ENCODE measurements around the gene ATP5F1E.

Gene ATP5F1E

DNA sequence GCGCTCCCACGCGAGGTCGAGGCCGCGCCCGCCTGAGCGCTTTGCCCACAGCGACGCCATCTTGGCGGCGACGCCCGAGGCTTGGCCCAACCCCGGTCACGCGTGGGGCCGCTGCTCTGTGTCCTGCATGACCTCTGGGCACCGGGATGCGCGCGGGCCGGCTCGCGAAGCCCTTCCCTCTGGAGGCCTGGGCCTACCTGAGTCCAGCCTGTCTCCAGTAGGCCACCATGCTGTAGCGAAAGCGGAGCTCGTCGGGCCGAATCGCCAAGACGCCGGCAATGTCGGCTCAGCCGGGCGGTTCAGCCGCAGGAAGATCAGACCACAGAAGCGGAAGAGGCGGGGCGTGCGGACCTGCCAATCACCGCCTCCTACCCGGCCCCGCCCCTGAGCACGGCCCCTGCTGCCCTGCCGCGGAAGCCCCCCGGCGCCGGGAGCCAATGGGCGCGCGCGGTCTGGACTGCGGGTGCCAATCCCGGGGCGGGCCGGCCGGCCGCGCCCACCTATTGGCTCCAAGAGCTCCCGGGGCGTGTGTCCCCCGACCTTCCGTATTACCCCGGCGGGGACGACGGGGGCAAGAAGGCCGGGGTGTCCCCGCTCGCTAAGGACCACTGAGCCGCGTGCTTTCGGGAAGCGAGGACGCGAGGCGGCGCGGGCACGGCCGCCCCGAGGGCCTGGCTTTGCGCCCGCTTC lies at the start of gene ATP5F1E:
Gene ATP5F1E (minus strand): TSS at position 313 of the 690 bp plus-strand sequence. CDS start 84 bp downstream, at position 229.
- peak within 1 kb of the TSS; percentile 61 for H3K4me3 ChIP-seq (ENCODE audit: low read depth, low read length)
- in situ Hi-C loops (cut with HindIII; ENCODE audit: low sequenced_read_pairs), result no loop called here

DNA sequence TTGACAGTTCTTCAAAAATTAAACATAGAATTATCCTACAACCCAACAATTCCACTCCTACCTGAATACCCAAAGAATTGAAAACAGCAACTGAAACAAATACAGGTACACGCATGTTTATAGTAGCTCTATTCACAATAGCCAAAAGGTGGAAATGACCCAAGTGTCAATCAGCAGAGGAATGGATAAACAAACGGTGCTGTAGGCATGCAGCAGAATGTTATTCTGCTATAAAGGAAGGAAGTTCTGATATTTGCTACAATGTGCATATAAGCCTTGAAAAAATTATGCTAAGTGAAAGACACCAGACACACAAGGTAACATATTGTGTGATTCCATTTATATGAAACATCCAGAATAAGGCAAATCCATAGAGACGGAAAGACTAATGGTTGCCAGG lies 48.9 kb upstream of the ATP5F1E start:
- H3K4me3 ChIP-seq (ENCODE audit: low read depth, low read length), result no peak overlapping the region
- in situ Hi-C loops (cut with HindIII; ENCODE audit: low sequenced_read_pairs), result no loop called here
- TF ChIP-seq, protein P1, sequence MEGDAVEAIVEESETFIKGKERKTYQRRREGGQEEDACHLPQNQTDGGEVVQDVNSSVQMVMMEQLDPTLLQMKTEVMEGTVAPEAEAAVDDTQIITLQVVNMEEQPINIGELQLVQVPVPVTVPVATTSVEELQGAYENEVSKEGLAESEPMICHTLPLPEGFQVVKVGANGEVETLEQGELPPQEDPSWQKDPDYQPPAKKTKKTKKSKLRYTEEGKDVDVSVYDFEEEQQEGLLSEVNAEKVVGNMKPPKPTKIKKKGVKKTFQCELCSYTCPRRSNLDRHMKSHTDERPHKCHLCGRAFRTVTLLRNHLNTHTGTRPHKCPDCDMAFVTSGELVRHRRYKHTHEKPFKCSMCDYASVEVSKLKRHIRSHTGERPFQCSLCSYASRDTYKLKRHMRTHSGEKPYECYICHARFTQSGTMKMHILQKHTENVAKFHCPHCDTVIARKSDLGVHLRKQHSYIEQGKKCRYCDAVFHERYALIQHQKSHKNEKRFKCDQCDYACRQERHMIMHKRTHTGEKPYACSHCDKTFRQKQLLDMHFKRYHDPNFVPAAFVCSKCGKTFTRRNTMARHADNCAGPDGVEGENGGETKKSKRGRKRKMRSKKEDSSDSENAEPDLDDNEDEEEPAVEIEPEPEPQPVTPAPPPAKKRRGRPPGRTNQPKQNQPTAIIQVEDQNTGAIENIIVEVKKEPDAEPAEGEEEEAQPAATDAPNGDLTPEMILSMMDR (IDR thresholded peaks at IDR 0.05; ENCODE audit: low read depth, low read length), result no peak
- DNase-seq (ENCODE audit: low read depth, low spot score), result no peak

More for the DNA sequence above, at the start of gene ATP5F1E:
- TF ChIP-seq, protein P1 (IDR thresholded peaks at IDR 0.05; ENCODE audit: low read depth, low read length), result no peak
- DNase-seq (ENCODE audit: low read depth, low spot score), result peak; percentile 96

DNA sequence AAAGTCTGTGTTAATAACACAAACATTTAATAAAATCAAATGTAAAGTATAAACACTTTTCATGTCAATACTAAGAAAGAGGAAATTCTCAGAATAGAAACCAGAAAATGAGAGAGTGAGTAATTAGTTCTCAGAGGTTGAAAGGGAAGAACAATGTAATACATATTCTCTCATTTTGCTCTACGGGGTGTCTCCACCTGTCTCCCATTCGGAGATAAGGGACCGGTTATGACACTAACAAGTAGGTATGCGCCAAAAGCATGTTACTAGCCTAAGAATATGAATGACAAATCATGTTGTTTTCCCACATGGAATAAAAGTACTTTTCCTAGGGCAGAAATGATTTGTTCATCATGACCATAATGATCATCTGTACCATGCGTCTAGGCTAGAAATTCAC lies 46.1 kb upstream of the ATP5F1E start:
- TF ChIP-seq, protein P1 (IDR thresholded peaks at IDR 0.05; ENCODE audit: low read depth, low read length), result no peak
- no peak for DNase-seq (ENCODE audit: low read depth, low spot score)
- in situ Hi-C loops (cut with HindIII; ENCODE audit: low sequenced_read_pairs), result no loop called here
- H3K4me3 ChIP-seq (ENCODE audit: low read depth, low read length), result no peak overlapping the region

DNA sequence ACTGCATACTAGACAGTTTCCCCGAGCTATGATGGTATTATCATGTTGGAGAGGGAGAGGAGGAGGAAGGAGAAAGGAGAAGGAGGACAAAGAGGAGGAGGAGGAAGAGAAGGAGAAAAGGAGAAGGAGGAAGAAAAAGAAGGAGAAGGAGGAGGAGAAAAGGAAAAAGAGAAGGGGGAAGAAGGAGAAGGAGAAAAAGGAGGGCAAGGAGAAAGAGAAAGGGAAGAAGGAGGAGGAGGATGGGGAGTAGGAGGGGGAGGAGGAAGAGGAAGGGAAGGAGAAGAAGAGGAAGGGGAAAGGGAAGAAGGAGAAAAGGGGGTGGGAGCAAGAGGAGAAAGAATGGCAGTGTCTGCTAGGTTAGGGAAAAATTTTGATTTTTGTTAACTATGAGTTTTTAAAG lies 45.6 kb upstream of the ATP5F1E start:
- DNase-seq (ENCODE audit: low read depth, low spot score), result no peak
- in situ Hi-C loops (cut with HindIII; ENCODE audit: low sequenced_read_pairs), result no loop called here
- H3K4me3 ChIP-seq (ENCODE audit: low read depth, low read length), result no peak overlapping the region
- TF ChIP-seq, protein P1 (IDR thresholded peaks at IDR 0.05; ENCODE audit: low read depth, low read length), result no peak

DNA sequence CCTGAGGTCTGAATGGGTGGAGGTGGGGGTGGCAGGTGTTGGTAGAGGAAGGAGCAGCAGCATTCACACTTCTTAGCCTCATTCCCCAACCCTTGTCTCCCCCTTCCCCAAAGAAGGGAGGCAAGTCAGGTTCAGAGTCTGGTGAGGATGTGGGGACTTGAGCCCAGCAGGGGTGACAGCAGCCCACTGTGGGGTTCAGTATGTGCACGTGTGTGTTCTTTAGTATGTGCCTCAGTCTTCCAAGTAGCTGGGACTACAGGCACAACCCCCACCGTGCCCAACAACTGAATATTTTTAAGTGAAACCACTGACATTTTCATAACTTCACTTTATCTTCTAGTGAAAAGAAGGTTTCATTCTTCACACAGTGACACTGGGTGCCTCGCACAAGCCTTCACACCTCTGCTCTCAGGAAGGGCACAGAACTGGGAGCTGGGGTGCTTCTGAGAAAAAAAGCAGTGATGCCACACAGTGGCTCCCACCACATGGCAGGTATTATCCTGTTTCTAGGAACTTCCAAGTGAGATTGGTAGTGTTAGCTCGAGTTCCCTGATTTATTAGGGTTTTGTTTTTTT lies 43.9 kb upstream of the ATP5F1E start:
- H3K4me3 ChIP-seq (ENCODE audit: low read depth, low read length), result no peak overlapping the region
- no peak for DNase-seq (ENCODE audit: low read depth, low spot score)
- in situ Hi-C loops (cut with HindIII; ENCODE audit: low sequenced_read_pairs), result no loop called here
- TF ChIP-seq, protein P1 (IDR thresholded peaks at IDR 0.05; ENCODE audit: low read depth, low read length), result no peak

DNA sequence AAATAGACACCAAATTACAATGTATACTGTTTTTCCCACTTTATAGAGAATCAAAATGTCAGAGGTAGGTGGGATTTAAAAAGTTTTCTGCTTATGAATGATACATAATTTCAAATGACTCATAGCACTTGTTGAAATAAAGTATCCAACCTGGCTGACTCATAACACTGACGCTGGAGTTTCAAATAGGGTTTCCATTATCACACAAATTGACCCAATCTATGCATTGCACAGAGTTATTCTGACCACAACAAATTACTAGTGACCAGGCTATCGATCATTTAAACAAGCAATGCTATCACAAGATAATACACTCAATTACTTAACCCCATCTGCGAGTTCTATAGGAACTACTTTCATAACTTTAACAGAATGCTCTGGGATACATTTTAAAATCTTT lies 42.3 kb upstream of the ATP5F1E start:
- TF ChIP-seq, protein P1 (IDR thresholded peaks at IDR 0.05; ENCODE audit: low read depth, low read length), result no peak
- no peak overlapping the region for H3K4me3 ChIP-seq (ENCODE audit: low read depth, low read length)
- no peak for DNase-seq (ENCODE audit: low read depth, low spot score)
- in situ Hi-C loops (cut with HindIII; ENCODE audit: low sequenced_read_pairs), result no loop called here
